HG03432 (cell line): Measurements from ENCODE around the gene DBH.

Experiments used
- ATAC-seq: cut with Tn5 transposase; IDR thresholded peaks from one replicate; pipeline ENCODE4 v1.9.1; 2021; ENCODE audit warnings: mild to moderate bottlenecking, moderate library complexity; ENCODE audit not compliant: unreplicated experiment

Gene DBH

GRCh38 chr9:133603135-133603927 lies 32.8 kb upstream of the DBH start:
- ATAC-seq = no peak

- ATAC-seq = no peak
These were observed 31.9 kb upstream of the DBH start for GRCh38 chr9:133604214-133604613.

- ATAC-seq = no peak
These were observed 31.3 kb upstream of the DBH start for GRCh38 chr9:133604856-133605255.

- ATAC-seq = no peak
These were observed 30.7 kb upstream of the DBH start for GRCh38 chr9:133605446-133605845.

- no peak for ATAC-seq
These were observed 30.1 kb upstream of the DBH start for GRCh38 chr9:133605856-133606707.

GRCh38 chr9:133606708-133607025 lies 29.5 kb upstream of the DBH start:
- ATAC-seq = no peak

- ATAC-seq = no peak
These were observed 28.8 kb upstream of the DBH start for GRCh38 chr9:133607381-133607780.

GRCh38 chr9:133607976-133608375 lies 28.2 kb upstream of the DBH start:
- no peak for ATAC-seq

GRCh38 chr9:133608382-133608781 lies 27.8 kb upstream of the DBH start:
- ATAC-seq = no peak

GRCh38 chr9:133608889-133609288 lies 27.3 kb upstream of the DBH start:
- ATAC-seq = no peak

GRCh38 chr9:133609311-133610098 lies 26.7 kb upstream of the DBH start, which contains the start of gene FAM163B:
Gene FAM163B, minus strand, starts transcription at chr9:133609389. Its CDS starts 29,166 bp downstream, at chr9:133580223.
- ATAC-seq = no peak

GRCh38 chr9:133610845-133611244 lies 25.3 kb upstream of the DBH start:
- no peak for ATAC-seq

- no peak for ATAC-seq
These were observed 24.1 kb upstream of the DBH start for GRCh38 chr9:133612051-133612450.

GRCh38 chr9:133612816-133613215 lies 23.3 kb upstream of the DBH start:
- ATAC-seq = no peak

- ATAC-seq = no peak
These were observed 22.7 kb upstream of the DBH start for GRCh38 chr9:133613432-133613831.

- no peak for ATAC-seq
These were observed 22.1 kb upstream of the DBH start for GRCh38 chr9:133614056-133614455.

- ATAC-seq = no peak
These were observed 21.5 kb upstream of the DBH start for GRCh38 chr9:133614678-133615077.

GRCh38 chr9:133615186-133615585 lies 21.0 kb upstream of the DBH start:
- no peak for ATAC-seq

- ATAC-seq = no peak
These were observed 20.5 kb upstream of the DBH start for GRCh38 chr9:133615606-133616188.

GRCh38 chr9:133616643-133617405 lies 19.3 kb upstream of the DBH start:
- no peak for ATAC-seq
